ENCODE results near the gene SLC35F4.
A peak's percentile ranks its signal among the peaks of the same experiment; 100 is the strongest.

SLC35F4 gene

GRCh38 chr14:57610631-57611030 lies 255.3 kb downstream of the SLC35F4 start:
- DNase-seq, result no peak

- no peak for DNase-seq
These were observed 256.5 kb downstream of the SLC35F4 start for GRCh38 chr14:57609192-57610075.

GRCh38 chr14:57607086-57607485 lies 258.8 kb downstream of the SLC35F4 start:
- no peak for DNase-seq

- no peak for DNase-seq
These were observed 282.5 kb downstream of the SLC35F4 start for GRCh38 chr14:57583396-57583795.

- DNase-seq, result no peak
These were observed 283.1 kb downstream of the SLC35F4 start for GRCh38 chr14:57582746-57583145.

GRCh38 chr14:57578801-57579200 lies 287.1 kb downstream of the SLC35F4 start:
- peak; percentile 1 for DNase-seq

- DNase-seq, result no peak
These were observed 289.4 kb downstream of the SLC35F4 start for GRCh38 chr14:57576498-57576897.

GRCh38 chr14:57575482-57575881 lies 290.4 kb downstream of the SLC35F4 start:
- no peak for DNase-seq

GRCh38 chr14:57574617-57575288 lies 291.1 kb downstream of the SLC35F4 start:
- no peak for DNase-seq

- no peak for DNase-seq
These were observed 292.7 kb downstream of the SLC35F4 start for GRCh38 chr14:57573173-57573572.

GRCh38 chr14:57568554-57568953 lies 297.3 kb downstream of the SLC35F4 start:
- no peak for DNase-seq

- no peak for DNase-seq
These were observed 298.7 kb downstream of the SLC35F4 start for GRCh38 chr14:57567220-57567619.

GRCh38 chr14:57560681-57561080 lies 305.2 kb downstream of the SLC35F4 start:
- DNase-seq, result no peak

GRCh38 chr14:57559576-57559975 lies 306.3 kb downstream of the SLC35F4 start:
- no peak for DNase-seq

- no peak for DNase-seq
These were observed 316.0 kb downstream of the SLC35F4 start for GRCh38 chr14:57549765-57550420.

- no peak for DNase-seq
These were observed 316.8 kb downstream of the SLC35F4 start for GRCh38 chr14:57549016-57549564.

GRCh38 chr14:57547131-57547530 lies 318.8 kb downstream of the SLC35F4 start:
- no peak for DNase-seq

- DNase-seq, result peak; percentile 21
These were observed 332.7 kb downstream of the SLC35F4 start for GRCh38 chr14:57533214-57533613.

GRCh38 chr14:57530571-57530970 lies 335.3 kb downstream of the SLC35F4 start:
- DNase-seq, result no peak

- no peak for DNase-seq
These were observed 338.9 kb downstream of the SLC35F4 start for GRCh38 chr14:57526942-57527341.

- DNase-seq, result no peak
These were observed 346.8 kb downstream of the SLC35F4 start for GRCh38 chr14:57519043-57519442.
